HG03045 (cell line): Measurements from ENCODE around the gene CCDC192.

ENCODE experiments used
- ATAC-seq: cut with Tn5 transposase; IDR thresholded peaks from one replicate; pipeline ENCODE4 v1.9.1; 2021; ENCODE audit warnings: mild to moderate bottlenecking, moderate library complexity; ENCODE audit not compliant: unreplicated experiment

Gene CCDC192

GRCh38 chr5:127942246-127943060 is 239.3 kb downstream of the CCDC192 start:
- ATAC-seq = no peak

- peak; percentile 85 for ATAC-seq
Observed at GRCh38 chr5:127943061-127943371, 239.8 kb downstream of the CCDC192 start.

GRCh38 chr5:127944125-127944524 is 240.9 kb downstream of the CCDC192 start:
- no peak for ATAC-seq

- ATAC-seq = no peak
Observed at GRCh38 chr5:127947941-127948340, 244.8 kb downstream of the CCDC192 start.

- ATAC-seq = no peak
Observed at GRCh38 chr5:127950707-127951391, 247.7 kb downstream of the CCDC192 start.

- ATAC-seq = no peak
Observed at GRCh38 chr5:127951791-127952190, 248.6 kb downstream of the CCDC192 start.

GRCh38 chr5:127957183-127957582 is 254.0 kb downstream of the CCDC192 start:
- no peak for ATAC-seq

- no peak for ATAC-seq
Observed at GRCh38 chr5:127957701-127958239, 254.6 kb downstream of the CCDC192 start.

GRCh38 chr5:127958421-127959011 is 255.3 kb downstream of the CCDC192 start:
- no peak for ATAC-seq

- no peak for ATAC-seq
Observed at GRCh38 chr5:127959152-127959764, 256.1 kb downstream of the CCDC192 start.

- ATAC-seq = no peak
Observed at GRCh38 chr5:127960270-127960691, 257.1 kb downstream of the CCDC192 start.

GRCh38 chr5:127961006-127961762 is 258.0 kb downstream of the CCDC192 start:
- ATAC-seq = no peak

- ATAC-seq = no peak
Observed at GRCh38 chr5:127961763-127962145, 258.6 kb downstream of the CCDC192 start.

GRCh38 chr5:127962491-127962890 is 259.3 kb downstream of the CCDC192 start:
- no peak for ATAC-seq

- no peak for ATAC-seq
Observed at GRCh38 chr5:127963233-127963632, 260.0 kb downstream of the CCDC192 start.

- no peak for ATAC-seq
Observed at GRCh38 chr5:127963931-127964330, 260.7 kb downstream of the CCDC192 start.

GRCh38 chr5:127967323-127967982 is 264.3 kb downstream of the CCDC192 start:
- ATAC-seq = no peak

GRCh38 chr5:127967983-127968592 is 264.9 kb downstream of the CCDC192 start:
- no peak for ATAC-seq

- ATAC-seq = no peak
Observed at GRCh38 chr5:127969002-127969401, 265.8 kb downstream of the CCDC192 start.

GRCh38 chr5:127969651-127970050 is 266.5 kb downstream of the CCDC192 start:
- no peak for ATAC-seq
